ENCODE measurements around the gene GPC5.

- TF ChIP-seq FOXK2 (IDR thresholded peaks at IDR 0.05) (no peak), TARDBP (IDR thresholded peaks at IDR 0.05) (no peak), BHLHE40 (IDR thresholded peaks at IDR 0.05; ENCODE audit: borderline replicate concordance) (no peak), ARNT (IDR thresholded peaks at IDR 0.05) (no peak), FOXM1 (IDR thresholded peaks at IDR 0.05; ENCODE audit: borderline replicate concordance) (no peak), FOXA1 (IDR thresholded peaks at IDR 0.05) (no peak), HDGF (IDR thresholded peaks at IDR 0.05; ENCODE audit: borderline replicate concordance) (no peak)
Measured at GRCh38 chr13:91863699-91864098, 465.3 kb downstream of the GPC5 start.

All from HEK293T (cell line).